Caco-2 (cell line): Measurements from ENCODE around the gene UBN1. TPM values are rescaled to one million over a fixed set of nuclear protein-coding genes. Genes with fewer than 3 reads are reported as not detected.

Source experiments
- BruUV-seq: library from RNA; stranded (reverse); fragments of 400-500 nt; replicated peaks from 2 replicates; lab custom pipeline; 2021; lab: Mats Ljungman, UMichigan
- CTCF ChIA-PET: fragments of 300-600 bp; sonication (Branson Sonifier 250); formaldehyde crosslinking; loops from one replicate; lab custom pipeline; 2022; ENCODE audit warnings: antibody characterized with exemption; lab: Charles Lee
- POLR2A ChIA-PET: fragments of 300-600 bp; sonication (Branson Sonifier 250); formaldehyde crosslinking; loops from one replicate; lab custom pipeline; 2022; ENCODE audit warnings: antibody characterized with exemption; lab: Charles Lee
- DNase-seq, 2 experiments: peaks; one replicate each; pipeline versions ENCODE4 v3.0.0 to v3.0.0-alpha.2; 2020 to 2022
- H3K27me3 ChIP-seq: replicated peaks from 2 replicates; pipeline ENCODE4 v1.6.0; 2011; ENCODE audit warnings: low read length; ENCODE audit not compliant: control insufficient read depth, insufficient read depth
- H3K36me3 ChIP-seq: 2 replicates; pipeline ENCODE4 v1.5.1; 2011; ENCODE audit warnings: low read length; ENCODE audit not compliant: control insufficient read depth, insufficient read depth
- H3K4me1 ChIP-seq: fragments of 250-450 bp; sonication (Bioruptor Pico); 2 replicates; pipeline ENCODE4 v1.5.1; 2020; ENCODE audit warnings: mild to moderate bottlenecking
- H3K4me3 ChIP-seq: 2 replicates; pipeline ENCODE4 v1.5.1; 2011; ENCODE audit warnings: low read depth, mild to moderate bottlenecking, control low read depth, low read length
- H3K9me3 ChIP-seq: fragments of 250-450 bp; sonication (Bioruptor Pico); 2 replicates; pipeline ENCODE4 v1.5.1; 2020; ENCODE audit warnings: mild to moderate bottlenecking, moderate library complexity
- H3K27ac Mint-ChIP-seq: one replicate; pipeline ENCODE4 v1.8.0; 2022; ENCODE audit warnings: mixed read lengths; ENCODE audit not compliant: unreplicated experiment
- H3K27me3 Mint-ChIP-seq: one replicate; pipeline ENCODE4 v1.8.0; 2022; ENCODE audit warnings: mixed read lengths; ENCODE audit not compliant: insufficient read depth, unreplicated experiment
- H3K36me3 Mint-ChIP-seq: one replicate; pipeline ENCODE4 v1.8.0; 2022; ENCODE audit warnings: mild to moderate bottlenecking, mixed read lengths; ENCODE audit not compliant: insufficient read depth, unreplicated experiment
- H3K4me1 Mint-ChIP-seq: one replicate; pipeline ENCODE4 v1.8.0; 2022; ENCODE audit warnings: low read depth, mixed read lengths; ENCODE audit not compliant: unreplicated experiment
- H3K4me3 Mint-ChIP-seq: one replicate; pipeline ENCODE4 v1.8.0; 2022; ENCODE audit warnings: mild to moderate bottlenecking, moderate library complexity, mixed read lengths; ENCODE audit not compliant: unreplicated experiment
- H3K9me3 Mint-ChIP-seq: one replicate; pipeline ENCODE4 v1.8.0; 2022; ENCODE audit warnings: mixed read lengths; ENCODE audit not compliant: unreplicated experiment
- CTCF ChIP-seq, 2 experiments: fragments of 200-600 bp in 1 of 2; IDR thresholded peaks; 1 replicate in 1 of 2; 2 replicates in 1 of 2; pipeline versions ENCODE4 v1.5.1 to v1.8.0; 2011 to 2022; ENCODE audit warnings: antibody characterized with exemption in 1 of 2, control low read depth in 1 of 2, inconsistent platforms in 1 of 2, low read depth in 1 of 2, low read length in 1 of 2, mild to moderate bottlenecking in 1 of 2, moderate library complexity in 1 of 2; ENCODE audit not compliant: insufficient read depth in 1 of 2, severe bottlenecking in 1 of 2, unreplicated experiment in 1 of 2
- intact Hi-C: fragments of 100-400 bp; cut with micrococcal nuclease; formaldehyde crosslinking; loops from one replicate; pipeline ENCODE4 v1.10.0; 2022; ENCODE audit not compliant: unreplicated experiment
- total RNA-seq: library from RNA; stranded (reverse); gene quantifications from 2 replicates; pipeline ENCODE4 v1.2.3, GENCODE V29; 2022

The UBN1 gene
- total RNA-seq, 1 experiment from 2014 or later, result 31.5 TPM

GRCh38 chr16:4931381-4931780 lies 84.1 kb downstream of the UBN1 start:
- no TSS peak for BruUV-seq
- no peak overlapping the region for H3K4me3 Mint-ChIP-seq
- no peak overlapping the region for H3K4me3 ChIP-seq
- DNase-seq, result no peak
- peaks cover 9% of the 10 kb centered on the region for H3K9me3 Mint-ChIP-seq
- no peaks in the 10 kb centered on the region for H3K4me1 Mint-ChIP-seq
- H3K36me3 Mint-ChIP-seq, result peaks cover 45% of the 10 kb centered on the region
- H3K9me3 ChIP-seq, result peaks cover 16% of the 10 kb centered on the region; the same call in 1 of the 2 replicates
- POLR2A ChIA-PET, result no interaction called here
- intact Hi-C loops, result no loop called here
- no peaks in the 10 kb centered on the region for H3K27me3 Mint-ChIP-seq
- H3K27ac Mint-ChIP-seq, result no peak overlapping the region
- CTCF ChIA-PET, result interaction anchor here (1.1 kb wide), 1 partner anchor 50 kb away, joined by 3 read pairs; no protein-coding TSS in a partner anchor
- peaks cover 3% of the 10 kb centered on the region; the same call in 1 of the 2 replicates for H3K36me3 ChIP-seq
- H3K4me1 ChIP-seq, result peaks cover 17% of the 10 kb centered on the region
- no peak for TF ChIP-seq CTCF (IDR thresholded peaks at IDR 0.05; ENCODE audit: insufficient read depth in 1 of 2, low read depth in 1 of 2, low read length in 1 of 2, severe bottlenecking in 1 of 2, unreplicated experiment in 1 of 2)
- no peaks in the 10 kb centered on the region for H3K27me3 ChIP-seq

Other genes starting within 250 kb of the UBN1 start
- gene UBALD1, start 232.6 kb upstream of the UBN1 start, total RNA-seq, result 32.4 and 36.2 TPM in 2 replicates
- gene MGRN1, start 222.7 kb upstream of the UBN1 start, total RNA-seq, result 67.1 and 72.3 TPM in 2 replicates
- gene NUDT16L1, start 153.9 kb upstream of the UBN1 start, total RNA-seq, result 27.9 and 31.3 TPM in 2 replicates
- 27.4 and 28.1 TPM in 2 replicates for gene ANKS3, start 113.2 kb upstream of the UBN1 start, total RNA-seq
- gene DNAAF8, start 112.9 kb upstream of the UBN1 start, total RNA-seq, result 0.54 TPM in 1 of 2 replicates, not detected in the other
- gene ZNF500, start 80.3 kb upstream of the UBN1 start, total RNA-seq, result 12.9 and 13.3 TPM in 2 replicates
- gene SEPTIN12, start 59.1 kb upstream of the UBN1 start, total RNA-seq, result not detected in 2 replicates
- gene SMIM22, start 52.1 kb upstream of the UBN1 start, total RNA-seq, result not detected in 2 replicates
- 18.2 and 19.0 TPM in 2 replicates for gene ROGDI, start 44.8 kb upstream of the UBN1 start, total RNA-seq
- gene GLYR1, start 193 bp upstream of the UBN1 start, total RNA-seq, result 112 and 117 TPM in 2 replicates
- gene PPL, start 89.7 kb downstream of the UBN1 start, total RNA-seq, result 61.5 and 68.1 TPM in 2 replicates
- gene SEC14L5, start 110.8 kb downstream of the UBN1 start, total RNA-seq, result 0.14 and 0.67 TPM in 2 replicates
- 15.9 and 16.7 TPM in 2 replicates for gene NAGPA, start 186.5 kb downstream of the UBN1 start, total RNA-seq
- gene C16orf89, start 218.5 kb downstream of the UBN1 start, total RNA-seq, result not detected in 2 replicates
- 39.2 and 42.0 TPM in 2 replicates for gene ALG1, start 224.4 kb downstream of the UBN1 start, total RNA-seq